GM10248 (cell line): ENCODE results near the gene PRAMEF9.
"Not testable (repeated sequence)": the region's sequence is repeated elsewhere in the genome, so short reads cannot be mapped to it uniquely, and the experiment has no call there.

Experiments
- CTCF ChIA-PET: fragments of 300-600 bp; sonication (Branson Sonifier 250); formaldehyde crosslinking; extraction: SDS; loops from one replicate; lab custom pipeline; 2021; ENCODE audit warnings: antibody characterized with exemption; lab: Yijun Ruan, JAX
- POLR2A ChIA-PET: fragments of 350-650 bp; sonication (Branson Sonifier 250); formaldehyde crosslinking; extraction: SDS; loops from one replicate; lab custom pipeline; 2020; ENCODE audit warnings: antibody characterized with exemption; lab: Yijun Ruan, JAX
- DNase-seq: peaks from one replicate; pipeline ENCODE4 v3.0.0; 2012; ENCODE audit errors: extremely low spot score
- CTCF ChIP-seq: IDR thresholded peaks from 2 replicates; pipeline ENCODE4 v1.5.1; 2012; ENCODE audit warnings: mild to moderate bottlenecking, low read depth; ENCODE audit errors: extremely low read depth, missing control alignments, control extremely low read depth

PRAMEF9 gene

GRCh38 chr1:13171548-13171947 is at the start of gene PRAMEF9:
PRAMEF9 (plus strand) TSS chr1:13171848; CDS start chr1:13175281, 3,433 bp downstream.
- POLR2A ChIA-PET, CTCF ChIA-PET, DNase-seq: not testable (repeated sequence)

GRCh38 chr1:13155909-13156308 is 15.7 kb upstream of the PRAMEF9 start, which contains the start of gene PRAMEF26:
PRAMEF26 (minus strand) TSS chr1:13156009; CDS start chr1:13153095, 2,914 bp downstream.
- POLR2A ChIA-PET, DNase-seq, CTCF ChIA-PET: not testable (repeated sequence)

GRCh38 chr1:13165531-13165930 is 6.1 kb upstream of the PRAMEF9 start, which contains the start of gene HNRNPCL4:
HNRNPCL4 (minus strand) TSS chr1:13165631; CDS start chr1:13165467, 164 bp downstream.
- CTCF ChIA-PET, POLR2A ChIA-PET, DNase-seq: not testable (repeated sequence)

- POLR2A ChIA-PET, CTCF ChIA-PET, DNase-seq: not testable (repeated sequence)
Observed at GRCh38 chr1:13201309-13201708, 29.7 kb downstream of the PRAMEF9 start, which contains the start of gene PRAMEF13. PRAMEF13 (minus strand) TSS chr1:13201409; CDS start chr1:13199589, 1,820 bp downstream.

- DNase-seq, CTCF ChIA-PET, POLR2A ChIA-PET: not testable (repeated sequence)
Observed at GRCh38 chr1:13208712-13209111, 37.1 kb downstream of the PRAMEF9 start.

DNA sequence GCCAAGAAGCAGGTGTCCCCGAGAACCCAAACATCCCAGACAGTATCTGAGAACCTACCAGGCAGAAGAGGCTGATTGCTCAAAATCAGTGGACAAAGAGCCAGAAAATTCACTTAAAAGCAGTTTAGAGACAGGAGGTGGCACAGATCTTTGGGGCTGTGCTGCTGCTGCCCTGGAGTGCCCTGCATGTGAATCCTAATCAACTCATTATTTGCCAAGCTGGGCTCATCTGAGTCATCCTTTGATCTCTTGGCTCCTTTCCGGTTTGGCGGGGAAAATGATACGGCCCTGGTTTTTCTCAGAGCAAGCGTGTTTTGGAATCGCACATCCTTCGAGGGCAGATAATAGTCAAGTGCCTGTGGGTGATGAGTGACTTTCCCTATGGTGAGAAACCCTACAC is 45.0 kb downstream of the PRAMEF9 start:
- CTCF ChIA-PET = not testable (repeated sequence)

GRCh38 chr1:13219203-13219602 is 47.6 kb downstream of the PRAMEF9 start:
- DNase-seq, POLR2A ChIA-PET, CTCF ChIA-PET: not testable (repeated sequence)

More for the DNA sequence above, 45.0 kb downstream of the PRAMEF9 start:
- POLR2A ChIA-PET, DNase-seq: not testable (repeated sequence)

GRCh38 chr1:13222788-13223187 is 51.1 kb downstream of the PRAMEF9 start:
- POLR2A ChIA-PET, CTCF ChIA-PET, DNase-seq: not testable (repeated sequence)

DNA sequence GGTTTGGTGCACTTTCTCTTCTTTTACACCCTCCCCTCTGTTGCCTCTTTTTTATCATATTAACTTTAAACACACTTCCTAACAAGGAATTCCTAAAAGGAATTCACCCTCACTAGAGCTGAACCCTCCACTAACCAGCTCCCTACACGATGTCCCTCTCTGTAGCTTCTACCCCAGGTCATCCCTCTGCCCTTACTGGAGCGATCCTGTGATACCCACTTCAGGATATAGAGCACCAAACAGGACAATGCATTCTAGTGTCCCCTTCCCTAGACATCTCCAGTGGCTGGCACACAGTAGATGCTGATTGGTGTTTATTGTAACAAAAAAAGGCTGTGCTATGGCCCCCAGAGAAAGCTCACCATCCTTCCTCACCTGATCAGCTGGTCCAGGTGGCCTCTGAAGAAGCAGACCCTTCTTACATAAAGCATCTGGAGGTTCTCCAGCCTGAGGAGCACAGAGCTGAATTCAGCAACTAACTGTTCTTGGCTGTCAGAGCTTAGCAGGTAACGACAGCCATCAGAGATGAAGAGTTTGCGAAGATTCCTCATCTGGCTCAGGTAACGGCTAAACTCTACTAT is 52.9 kb downstream of the PRAMEF9 start:
- ChIA-PET CTCF (no interaction called here), POLR2A (no interaction called here)
- TF ChIP-seq CTCF = no peak
- DNase-seq = no peak

DNA sequence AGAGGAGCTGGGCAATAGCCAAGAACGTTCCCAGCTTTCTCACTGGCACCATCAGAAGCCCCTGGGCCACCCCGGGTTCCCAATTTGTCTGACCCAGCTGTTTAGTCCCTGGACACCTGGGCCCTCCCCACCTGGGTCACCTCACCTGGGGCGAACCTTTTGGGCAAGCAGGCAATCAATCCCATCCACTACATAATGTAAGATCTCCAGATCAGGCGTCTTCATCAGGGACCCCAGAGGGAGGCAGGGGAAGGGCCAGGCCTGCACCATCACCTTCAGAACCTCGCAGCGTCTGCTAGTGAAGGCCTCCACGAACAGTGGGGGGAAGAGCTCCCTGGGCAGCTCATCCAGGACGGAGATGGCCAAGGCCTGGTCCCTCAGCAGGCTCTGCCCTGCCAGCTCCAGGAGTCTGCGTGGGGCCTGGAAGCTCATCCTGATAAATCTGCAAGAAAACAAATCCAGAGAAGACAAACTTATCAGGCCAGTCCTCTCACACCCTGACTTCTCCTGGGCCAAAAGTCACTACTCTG is 54.1 kb downstream of the PRAMEF9 start, which contains the start of gene PRAMEF18:
PRAMEF18 (minus strand) TSS at position 480 of the 530 bp plus-strand sequence; CDS start at position 432, 48 bp downstream.
- CTCF ChIA-PET, DNase-seq, POLR2A ChIA-PET: not testable (repeated sequence)

DNA sequence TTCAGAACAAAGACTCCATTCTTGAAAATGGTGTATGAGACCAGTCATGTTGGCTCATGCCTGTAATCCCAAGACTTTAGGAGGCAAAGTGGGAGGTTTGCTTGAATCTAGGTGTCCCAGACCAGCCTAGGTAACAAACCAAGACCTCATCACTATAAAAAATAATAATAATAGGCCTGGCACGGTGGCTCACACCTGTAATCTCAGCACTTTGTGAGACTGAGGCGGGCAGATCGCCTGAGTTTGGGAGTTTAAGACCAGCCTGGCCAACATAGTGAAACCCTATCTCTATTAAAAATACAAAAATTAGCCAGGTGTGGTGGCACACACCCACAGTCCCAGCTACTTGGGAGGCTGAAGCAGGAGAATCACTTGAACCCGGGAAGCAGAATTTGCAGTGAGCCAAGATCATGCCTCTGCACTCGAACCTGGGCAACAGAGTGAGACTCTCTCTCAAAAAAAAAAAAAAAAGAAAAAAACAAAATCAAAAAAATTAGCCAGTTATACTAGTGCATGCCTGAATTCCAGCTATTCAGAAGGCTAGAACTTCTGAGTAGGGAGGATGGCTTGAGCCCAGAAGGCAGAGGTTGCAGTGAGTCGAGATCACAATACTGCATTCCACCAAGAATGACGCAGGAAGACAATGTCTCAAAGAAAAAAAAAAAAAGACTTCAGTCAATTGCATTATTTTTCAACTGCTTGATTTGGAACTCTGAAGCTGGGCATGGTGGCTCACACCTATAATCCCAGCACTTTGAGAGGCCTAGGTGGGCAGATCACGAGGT is 55.8 kb downstream of the PRAMEF9 start:
- CTCF ChIA-PET, POLR2A ChIA-PET: not testable (repeated sequence)

DNA sequence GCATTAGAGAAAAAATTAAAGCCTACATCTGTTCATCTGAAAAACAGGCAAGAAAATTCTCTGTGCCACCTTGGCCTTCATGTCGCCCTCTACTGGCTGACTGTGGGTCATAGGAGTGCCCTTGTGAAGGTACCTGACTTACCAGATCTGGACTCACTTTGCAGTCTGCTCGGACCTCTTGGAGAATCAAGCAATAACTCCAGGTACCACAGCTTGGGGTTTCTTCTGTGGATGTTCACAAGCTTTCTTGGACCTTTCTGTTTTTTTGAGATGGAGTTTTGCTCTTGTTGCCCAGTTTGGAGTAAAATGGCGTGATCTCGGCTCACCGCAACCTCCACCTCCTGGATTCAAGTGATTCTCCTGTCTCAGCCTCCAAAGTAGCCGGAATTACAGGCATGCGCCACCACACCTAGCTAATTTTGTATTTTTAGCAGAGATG is 56.7 kb downstream of the PRAMEF9 start:
- TF ChIP-seq CTCF = peak; percentile 58
- DNase-seq = peak; percentile 38
- CTCF ChIA-PET = no interaction called here
- POLR2A ChIA-PET = no interaction called here

More for the DNA sequence above, 55.8 kb downstream of the PRAMEF9 start:
- not testable (repeated sequence) for DNase-seq
